B cell (primary cell): ENCODE data around the gene ALG1.
"Not testable (repeated sequence)": the region's sequence is repeated elsewhere in the genome, so short reads cannot be mapped to it uniquely, and the experiment has no call there.

Source experiments
- EZH2 ChIP-seq: IDR thresholded peaks from 2 replicates; pipeline ENCODE4 v1.6.1; 2012; ENCODE audit warnings: borderline replicate concordance, low read depth, mild to moderate bottlenecking, moderate library complexity, low read length; ENCODE audit not compliant: insufficient read depth, poor library complexity, severe bottlenecking
- TF ChIP-seq, protein P1 (sequence below): fragments of 200-600 bp; IDR thresholded peaks from one replicate; pipeline ENCODE4 v1.8.0; 2022; ENCODE audit warnings: antibody characterized with exemption, mild to moderate bottlenecking

DNA sequence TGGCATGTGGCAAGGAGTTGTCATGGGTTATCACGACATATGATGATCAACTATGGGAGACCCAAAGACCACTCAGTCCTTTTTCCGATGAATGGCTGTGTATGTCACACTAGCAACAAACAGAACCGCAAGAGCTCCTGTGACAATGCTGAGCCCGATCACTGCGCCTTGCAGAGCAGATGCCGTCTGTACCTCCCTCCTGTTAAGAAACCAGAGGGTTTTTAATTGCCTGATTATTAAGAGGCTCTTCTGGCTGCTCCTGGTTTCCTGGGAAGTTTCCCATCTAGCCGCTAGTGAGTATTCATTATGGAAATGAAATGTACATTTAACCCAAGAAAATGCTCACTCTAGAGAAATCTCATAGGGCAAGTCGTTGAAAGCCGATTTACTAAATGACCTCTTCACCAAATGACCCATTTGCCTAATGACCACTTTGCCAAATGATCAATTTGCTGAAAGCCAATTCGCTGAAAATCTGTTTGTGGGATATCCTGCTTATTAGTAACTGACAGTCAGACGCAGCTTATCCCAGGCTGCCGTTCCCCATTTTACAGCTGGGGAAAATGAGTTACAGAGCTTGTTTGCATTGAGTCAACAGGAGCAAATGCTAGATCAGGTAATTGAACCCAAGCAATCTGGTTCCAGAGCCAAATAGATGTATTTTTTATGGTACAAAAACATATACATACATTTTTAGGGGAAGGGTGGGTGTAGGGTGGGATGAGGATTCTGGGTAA lies 31.8 kb downstream of the ALG1 start:
- TF ChIP-seq, protein P1, sequence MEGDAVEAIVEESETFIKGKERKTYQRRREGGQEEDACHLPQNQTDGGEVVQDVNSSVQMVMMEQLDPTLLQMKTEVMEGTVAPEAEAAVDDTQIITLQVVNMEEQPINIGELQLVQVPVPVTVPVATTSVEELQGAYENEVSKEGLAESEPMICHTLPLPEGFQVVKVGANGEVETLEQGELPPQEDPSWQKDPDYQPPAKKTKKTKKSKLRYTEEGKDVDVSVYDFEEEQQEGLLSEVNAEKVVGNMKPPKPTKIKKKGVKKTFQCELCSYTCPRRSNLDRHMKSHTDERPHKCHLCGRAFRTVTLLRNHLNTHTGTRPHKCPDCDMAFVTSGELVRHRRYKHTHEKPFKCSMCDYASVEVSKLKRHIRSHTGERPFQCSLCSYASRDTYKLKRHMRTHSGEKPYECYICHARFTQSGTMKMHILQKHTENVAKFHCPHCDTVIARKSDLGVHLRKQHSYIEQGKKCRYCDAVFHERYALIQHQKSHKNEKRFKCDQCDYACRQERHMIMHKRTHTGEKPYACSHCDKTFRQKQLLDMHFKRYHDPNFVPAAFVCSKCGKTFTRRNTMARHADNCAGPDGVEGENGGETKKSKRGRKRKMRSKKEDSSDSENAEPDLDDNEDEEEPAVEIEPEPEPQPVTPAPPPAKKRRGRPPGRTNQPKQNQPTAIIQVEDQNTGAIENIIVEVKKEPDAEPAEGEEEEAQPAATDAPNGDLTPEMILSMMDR = not testable (repeated sequence)
- TF ChIP-seq EZH2 = not testable (repeated sequence)
